ENCODE measurements around the gene CNTN2. TPM values are rescaled to one million over a fixed set of nuclear protein-coding genes. Genes with fewer than 3 reads are reported as not detected.

The CNTN2 gene
- total and polyA plus RNA-seq, 8 donors: 0.20 to 0.63 (median 0.37) TPM; not detected in 2

GRCh38 chr1:205015241-205015640 lies 27.8 kb upstream of the CNTN2 start:
- ATAC-seq: no peak
- DNase-seq: no peak
- no peak for TF ChIP-seq CTCF (IDR thresholded peaks at IDR 0.05)
- Histone ChIP-seq H3K36me3 (no peaks in the 10 kb centered on the region), H3K27me3 (no peaks in the 10 kb centered on the region), H3K4me1 (no peaks in the 10 kb centered on the region), H3K27ac (no peak overlapping the region), H3K9me3 (no peaks in the 10 kb centered on the region), H3K4me3 (no peak overlapping the region)
- intact Hi-C loops (cut with DNase I): no loop called here

- H3K27me3 ChIP-seq: no peaks in the 10 kb centered on the region
- intact Hi-C loops (cut with DNase I): no loop called here
- no peaks in the 10 kb centered on the region for H3K4me1 ChIP-seq
- H3K36me3 ChIP-seq: no peaks in the 10 kb centered on the region
- no peak overlapping the region for H3K27ac ChIP-seq
- ATAC-seq (no peak), DNase-seq (no peak)
- no peak overlapping the region for H3K4me3 ChIP-seq
- H3K9me3 ChIP-seq: no peaks in the 10 kb centered on the region
- no peak for TF ChIP-seq CTCF (IDR thresholded peaks at IDR 0.05)
Measured at GRCh38 chr1:205016075-205016474, 26.9 kb upstream of the CNTN2 start.

- no peak for TF ChIP-seq CTCF (IDR thresholded peaks at IDR 0.05)
- H3K4me1 ChIP-seq: no peaks in the 10 kb centered on the region
- no peaks in the 10 kb centered on the region for H3K9me3 ChIP-seq
- H3K27me3 ChIP-seq: no peaks in the 10 kb centered on the region
- ATAC-seq (no peak), DNase-seq (no peak)
- intact Hi-C loops (cut with DNase I): no loop called here
- no peak overlapping the region for H3K4me3 ChIP-seq
- H3K36me3 ChIP-seq: no peaks in the 10 kb centered on the region
- H3K27ac ChIP-seq: no peak overlapping the region
Measured at GRCh38 chr1:205016584-205016983, 26.4 kb upstream of the CNTN2 start.

GRCh38 chr1:205017001-205017400 lies 26.0 kb upstream of the CNTN2 start:
- Histone ChIP-seq H3K27me3 (no peaks in the 10 kb centered on the region), H3K36me3 (no peaks in the 10 kb centered on the region), H3K27ac (no peak overlapping the region), H3K4me3 (no peak overlapping the region), H3K9me3 (no peaks in the 10 kb centered on the region), H3K4me1 (no peaks in the 10 kb centered on the region)
- ATAC-seq (no peak), DNase-seq (no peak)
- no peak for TF ChIP-seq CTCF (IDR thresholded peaks at IDR 0.05)
- intact Hi-C loops (cut with DNase I): no loop called here

GRCh38 chr1:205017766-205018165 lies 25.2 kb upstream of the CNTN2 start:
- no peak for TF ChIP-seq CTCF (IDR thresholded peaks at IDR 0.05)
- H3K4me3 ChIP-seq: no peak overlapping the region
- no peaks in the 10 kb centered on the region for H3K4me1 ChIP-seq
- no peaks in the 10 kb centered on the region for H3K9me3 ChIP-seq
- intact Hi-C loops (cut with DNase I): no loop called here
- no peaks in the 10 kb centered on the region for H3K36me3 ChIP-seq
- no peak overlapping the region for H3K27ac ChIP-seq
- H3K27me3 ChIP-seq: no peaks in the 10 kb centered on the region
- no peak for DNase-seq
- no peak for ATAC-seq
